HG03025 (cell line): ENCODE results near the gene TTYH2.
"Not testable (repeated sequence)": the region's sequence is repeated elsewhere in the genome, so short reads cannot be mapped to it uniquely, and the experiment has no call there.

ENCODE experiments used
- ATAC-seq: cut with Tn5 transposase; IDR thresholded peaks from one replicate; pipeline ENCODE4 v1.9.1; 2021; ENCODE audit warnings: mild to moderate bottlenecking, moderate library complexity; ENCODE audit not compliant: unreplicated experiment, low FRiP score

The TTYH2 gene

DNA sequence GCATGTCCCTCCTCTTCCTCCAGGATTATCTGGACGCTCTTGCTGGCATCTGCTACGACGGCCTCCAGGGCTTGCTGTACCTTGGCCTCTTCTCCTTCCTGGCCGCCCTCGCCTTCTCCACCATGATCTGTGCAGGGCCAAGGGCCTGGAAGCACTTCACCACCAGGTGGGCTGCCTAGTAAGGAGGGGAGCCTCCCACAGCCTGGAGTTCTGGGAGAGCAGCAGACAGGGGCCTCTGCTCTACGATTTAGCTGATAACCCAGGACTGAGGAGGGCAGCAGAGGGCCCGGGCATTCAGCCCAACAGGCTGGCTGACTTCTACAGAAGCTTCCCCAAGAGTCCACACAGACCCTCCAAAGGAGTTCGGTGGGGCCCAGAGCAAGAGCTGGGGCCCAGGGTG, 38.8 kb downstream of the TTYH2 start:
- no peak for ATAC-seq

DNA sequence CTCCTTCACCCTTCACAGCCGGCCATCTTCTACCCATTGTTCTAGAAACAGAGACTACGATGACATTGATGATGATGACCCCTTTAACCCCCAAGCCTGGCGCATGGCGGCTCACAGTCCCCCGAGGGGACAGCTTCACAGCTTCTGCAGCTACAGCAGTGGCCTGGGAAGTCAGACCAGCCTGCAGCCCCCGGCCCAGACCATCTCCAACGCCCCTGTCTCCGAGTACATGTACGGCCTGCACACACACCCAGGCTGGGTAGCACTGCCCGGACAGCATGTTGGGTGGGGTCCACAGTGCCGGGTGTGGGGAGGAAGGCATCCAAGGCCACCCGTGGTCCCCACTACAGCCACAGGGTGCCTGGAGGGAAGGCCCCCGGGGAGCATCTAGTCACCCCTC, 39.7 kb downstream of the TTYH2 start:
- no peak for ATAC-seq

DNA sequence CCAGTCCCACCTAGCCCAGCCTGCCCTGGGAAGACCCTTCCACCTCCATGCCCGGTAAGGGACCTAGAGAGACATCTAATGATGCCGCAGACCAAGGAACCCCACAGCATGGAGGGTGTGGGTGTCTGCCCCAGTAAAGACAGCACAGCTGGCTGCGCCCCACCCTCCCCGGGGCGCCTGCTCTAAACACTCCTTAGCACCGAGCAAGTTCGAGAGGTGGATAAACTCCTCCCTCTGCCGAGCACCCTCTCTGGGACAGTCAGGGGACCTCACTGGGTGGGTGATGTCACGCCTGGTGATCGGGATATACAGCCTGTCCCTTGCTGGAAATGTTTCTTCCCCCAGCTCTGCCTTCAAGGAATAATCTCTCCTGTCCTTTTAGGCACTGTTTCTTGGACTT, 43.9 kb downstream of the TTYH2 start:
- ATAC-seq = no peak

DNA sequence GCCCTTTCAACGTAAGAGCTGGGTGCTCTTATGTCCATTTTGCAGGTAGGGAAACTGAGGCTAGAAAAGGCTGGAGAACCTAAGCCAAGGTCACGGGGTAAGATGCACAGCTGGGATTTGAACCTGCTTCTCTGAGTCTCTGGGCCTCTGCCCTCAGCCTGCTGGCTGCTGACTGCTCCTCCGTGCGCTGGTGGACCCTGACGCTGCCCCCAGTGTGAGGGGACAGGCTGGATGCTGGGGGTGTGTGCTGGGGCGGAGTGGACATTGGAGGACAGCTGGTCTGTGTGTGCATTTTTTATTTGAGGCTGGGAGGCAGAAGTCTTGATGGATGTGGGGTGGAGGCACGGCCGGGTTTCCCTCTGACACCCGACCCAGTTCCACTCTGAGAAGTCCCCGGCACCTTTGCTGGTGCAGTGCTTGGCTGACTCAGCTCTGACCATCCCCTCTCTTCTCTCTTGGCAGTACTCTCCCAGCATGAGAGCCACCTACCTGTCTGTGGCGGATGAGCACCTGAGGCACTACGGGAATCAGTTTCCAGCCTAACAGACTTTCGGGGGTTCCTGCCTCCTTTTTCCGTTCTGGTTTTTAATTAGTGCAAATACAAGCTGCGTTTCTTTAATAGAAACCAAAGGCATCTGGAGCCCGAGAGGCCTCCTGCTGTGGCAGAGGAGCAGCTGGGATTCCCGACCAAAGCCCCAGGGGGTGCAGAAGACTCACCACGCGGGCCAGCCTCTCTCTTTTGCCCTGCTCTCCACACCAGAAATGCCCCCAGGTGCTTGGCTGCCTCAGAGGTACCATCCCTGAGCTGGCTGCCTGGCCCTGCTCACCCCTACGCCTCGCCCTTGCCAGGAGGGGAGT, 46.5 kb downstream of the TTYH2 start:
- no peak for ATAC-seq

DNA sequence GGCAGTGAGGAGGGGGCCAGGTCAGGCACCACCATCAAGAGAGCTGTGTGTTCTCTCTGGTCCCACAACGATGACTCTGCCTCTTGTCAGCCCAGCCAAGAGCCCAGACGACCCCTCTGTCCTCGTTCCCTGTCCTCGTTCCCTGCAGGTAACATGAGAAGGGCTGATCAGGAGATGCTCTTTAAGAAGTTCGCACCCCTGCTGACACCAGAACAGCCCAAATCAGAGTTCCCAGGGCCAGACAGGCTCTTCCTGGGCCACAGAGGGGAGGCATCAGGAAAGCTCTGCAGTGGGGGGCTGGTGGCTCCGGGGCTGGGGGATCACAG, 47.1 kb downstream of the TTYH2 start:
- no peak for ATAC-seq

DNA sequence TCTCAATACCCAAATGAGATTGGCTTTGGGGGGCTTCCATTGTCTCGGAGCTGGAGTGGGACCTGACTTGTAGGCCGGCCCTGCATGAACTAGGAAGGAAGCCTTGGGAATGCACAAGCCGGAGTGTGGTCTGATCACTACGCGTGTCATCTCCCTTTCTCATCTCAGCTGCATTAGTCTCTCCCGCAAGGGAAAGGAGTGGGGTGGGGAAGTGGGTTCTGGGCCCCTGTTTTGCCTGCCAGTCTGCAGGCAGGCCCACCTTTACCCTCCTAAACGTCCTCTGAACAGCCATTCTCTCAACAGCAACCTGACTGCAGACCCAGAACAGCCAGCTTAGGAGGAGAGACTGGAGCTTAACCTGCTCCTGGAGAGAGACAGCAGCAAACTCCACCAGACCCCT, 49.2 kb downstream of the TTYH2 start:
- ATAC-seq = no peak

DNA sequence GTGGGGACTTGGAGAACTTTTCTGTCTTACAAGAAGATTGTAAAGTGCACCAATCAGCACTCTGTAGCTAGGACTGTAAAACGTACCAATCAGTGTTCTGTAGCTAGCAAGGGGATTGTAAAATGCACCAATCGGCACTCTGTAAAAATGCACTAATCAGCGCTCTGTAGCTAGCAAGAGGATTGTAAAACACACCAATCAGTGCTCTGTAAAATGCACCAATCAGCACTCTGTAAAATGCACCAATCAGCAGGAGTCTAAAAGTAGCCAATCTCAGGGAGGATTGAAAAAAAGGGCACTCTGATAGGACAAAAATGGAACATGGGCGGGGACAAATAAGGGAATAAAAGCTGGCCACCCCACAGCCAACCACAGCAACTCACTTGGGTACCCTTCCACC, 53.7 kb downstream of the TTYH2 start:
- not testable (repeated sequence) for ATAC-seq

DNA sequence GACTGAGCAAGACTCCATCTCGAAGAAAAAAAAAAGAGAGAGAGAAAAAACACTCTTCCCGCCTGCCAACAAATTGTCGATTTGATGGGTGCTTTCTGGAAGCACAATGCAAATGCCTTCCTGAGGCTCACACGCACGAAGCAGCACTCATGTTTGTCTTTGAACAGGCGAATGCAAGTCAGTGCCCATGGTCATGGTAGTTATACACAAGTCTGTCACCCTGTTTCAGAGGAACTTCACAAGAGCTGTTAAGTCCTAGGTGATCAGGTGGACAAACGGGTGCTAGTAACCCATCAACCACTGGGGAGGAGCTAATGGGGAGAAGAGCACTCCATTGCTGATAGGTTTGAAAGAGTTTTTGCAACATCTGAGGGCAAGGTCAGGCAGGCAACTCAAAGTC, 54.2 kb downstream of the TTYH2 start:
- no peak for ATAC-seq

DNA sequence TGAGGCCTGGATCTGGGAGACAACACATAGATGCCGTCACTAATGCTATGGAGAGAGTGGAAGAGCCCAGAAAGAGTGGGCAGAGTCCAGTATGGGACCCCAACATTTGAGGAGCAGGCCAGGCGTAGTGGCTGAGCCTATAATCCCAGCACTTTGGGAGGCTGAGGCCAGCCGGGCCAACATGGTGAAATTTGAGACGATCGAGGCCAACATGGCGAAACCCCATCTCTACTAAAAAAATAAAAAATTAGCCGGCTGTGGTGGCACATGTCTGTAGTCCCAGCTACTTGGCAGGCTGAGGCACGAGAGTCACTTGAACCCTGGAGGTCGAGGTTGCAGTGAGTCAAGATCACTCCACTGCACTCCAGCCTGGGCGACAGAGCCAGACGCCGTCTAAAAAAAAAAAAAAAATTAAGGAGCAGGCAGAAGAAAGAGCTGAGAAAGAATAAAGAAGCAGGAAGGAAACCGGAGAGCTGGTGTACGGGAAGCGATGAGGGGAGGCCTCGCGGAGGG, 54.7 kb downstream of the TTYH2 start:
- no peak for ATAC-seq

DNA sequence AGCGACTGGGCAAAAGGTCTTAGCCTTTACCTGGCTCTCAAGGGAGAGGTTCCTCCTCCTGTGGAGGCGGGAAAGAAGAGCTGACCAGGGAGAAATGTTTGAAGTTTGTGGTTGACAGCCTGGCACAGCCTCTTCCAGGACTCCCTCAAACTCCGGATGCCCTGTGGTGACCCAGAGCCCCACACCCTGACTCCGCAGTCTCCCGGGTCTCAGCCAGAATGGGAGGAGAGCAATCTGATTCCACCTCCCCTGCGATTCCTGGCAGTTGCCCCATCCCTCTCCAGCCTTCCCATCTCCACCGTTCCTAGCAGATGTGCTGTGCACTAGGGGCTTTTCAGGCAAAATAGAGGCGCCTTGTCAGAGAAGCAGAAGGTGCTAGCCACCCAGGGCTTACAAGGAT, 55.2 kb downstream of the TTYH2 start:
- no peak for ATAC-seq

DNA sequence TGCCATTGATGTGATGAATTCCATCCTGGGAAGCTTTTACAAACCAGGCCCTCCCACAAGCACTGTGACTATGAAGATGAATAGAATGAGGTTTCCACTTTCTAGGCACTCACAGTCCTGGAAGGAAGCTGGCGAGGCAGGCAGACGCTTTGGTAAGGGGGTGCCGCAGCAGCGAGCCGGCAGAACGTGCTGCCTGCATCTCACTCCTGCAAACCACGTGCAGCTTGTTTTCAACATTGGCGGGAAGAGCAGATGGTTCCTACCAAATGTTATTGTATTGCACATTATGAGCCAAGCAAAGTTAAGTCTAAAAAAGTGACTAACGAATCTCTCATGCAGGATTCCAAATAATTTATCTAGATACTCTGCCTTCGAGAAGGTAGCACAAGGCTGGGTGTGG, 57.0 kb downstream of the TTYH2 start:
- no peak for ATAC-seq

DNA sequence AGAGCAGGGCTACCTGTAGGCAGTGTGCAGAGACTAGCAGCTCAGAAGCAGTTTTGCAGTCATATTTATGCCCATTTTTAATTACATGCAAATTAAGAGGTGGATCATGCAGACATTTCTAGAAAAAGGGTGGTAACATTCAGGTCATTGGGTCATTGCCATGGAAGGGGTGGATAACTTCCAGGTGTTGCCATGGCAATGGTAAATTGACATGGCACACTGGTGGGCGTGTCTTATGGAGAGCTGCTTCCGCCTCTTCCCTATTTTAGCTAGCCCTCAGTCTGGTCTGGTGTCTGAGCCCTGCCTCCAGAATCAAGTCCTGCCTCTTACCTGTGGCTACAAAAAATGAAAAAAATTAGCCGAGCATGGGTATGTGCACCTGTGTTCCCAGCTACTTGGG, 57.9 kb downstream of the TTYH2 start:
- ATAC-seq = no peak

DNA sequence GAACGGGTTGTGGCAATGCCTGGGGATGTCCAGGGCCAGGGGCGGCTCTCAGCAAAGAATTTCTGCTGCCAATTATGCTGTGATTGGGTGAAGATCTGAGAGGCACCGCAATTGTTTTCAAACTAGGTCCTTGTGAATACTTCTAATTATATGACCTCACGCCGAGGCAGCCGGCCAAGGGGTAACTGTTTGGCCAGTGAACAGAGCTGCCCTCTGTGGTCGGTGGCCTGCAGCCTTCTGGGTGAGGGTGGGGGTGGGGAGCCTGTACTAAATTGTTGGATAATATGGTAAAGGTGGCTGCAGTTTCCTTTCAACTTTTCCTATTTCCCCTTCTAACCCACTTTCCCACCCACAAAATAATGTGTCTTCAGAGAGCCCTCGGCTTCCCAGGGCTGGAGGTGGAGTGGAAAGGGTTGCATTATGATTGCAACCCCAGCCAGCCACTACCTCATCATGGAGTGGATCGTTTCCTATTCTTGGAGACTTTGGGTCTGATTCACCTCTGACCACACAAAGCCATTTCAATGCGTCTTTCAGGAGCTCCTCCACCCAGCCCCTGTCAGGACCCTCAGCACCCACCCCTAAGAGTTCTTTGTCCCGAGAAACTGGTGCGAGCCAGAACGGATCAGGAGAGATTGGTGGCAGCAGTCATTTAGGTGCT, 58.7 kb downstream of the TTYH2 start:
- no peak for ATAC-seq

DNA sequence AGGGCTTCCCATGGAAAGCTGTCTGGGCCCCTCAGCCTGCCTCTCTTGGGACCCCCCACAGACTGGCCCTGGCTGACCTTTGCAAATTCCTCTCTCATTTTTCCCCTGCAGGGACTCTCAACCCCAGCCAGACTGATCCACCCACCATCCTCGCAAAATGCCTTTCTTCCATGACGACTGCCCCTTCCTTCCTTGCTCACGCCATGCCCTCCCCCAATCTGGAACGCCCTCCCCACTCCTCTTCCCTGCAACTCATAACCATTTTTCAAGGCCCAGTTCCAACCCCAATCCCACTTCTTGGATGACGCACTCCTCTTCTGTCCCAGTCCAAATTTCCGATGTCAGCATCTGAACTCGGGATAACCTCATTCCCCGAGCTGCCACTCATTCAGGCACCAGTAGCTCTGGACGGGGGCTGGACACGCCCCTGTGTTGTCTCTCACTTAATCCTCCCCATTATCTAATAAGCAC, 59.4 kb downstream of the TTYH2 start:
- no peak for ATAC-seq

DNA sequence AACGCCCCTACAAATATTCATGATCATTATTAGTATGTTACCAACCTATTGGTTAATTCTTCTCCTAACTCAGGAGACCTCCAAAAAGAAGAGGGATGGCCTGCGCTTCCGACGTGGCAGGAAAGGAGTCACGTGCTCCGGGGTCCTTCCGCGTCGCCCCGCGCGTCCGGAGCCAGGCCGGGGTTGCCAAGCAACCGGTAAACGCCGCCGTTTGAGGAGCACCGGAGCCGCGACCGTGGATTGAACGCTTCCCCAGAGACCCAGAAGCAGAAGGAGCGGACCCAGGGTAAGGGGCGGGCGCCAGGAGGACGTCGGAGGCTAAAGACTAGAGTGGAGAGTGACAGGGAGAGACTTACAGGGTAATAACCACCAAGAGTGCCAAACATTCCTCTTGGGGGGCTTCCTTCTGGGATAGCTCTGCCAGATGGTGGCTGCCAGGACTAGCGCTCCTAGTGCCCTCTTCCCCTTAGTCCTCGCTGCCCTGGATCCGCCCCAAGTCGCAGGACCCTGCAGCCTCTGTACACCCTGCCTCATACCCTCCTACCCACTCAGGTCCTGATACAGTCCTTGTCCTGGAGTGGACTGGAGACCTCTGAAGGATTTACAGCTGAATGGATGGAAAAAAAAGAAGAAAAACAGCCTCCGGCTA, 60.8 kb downstream of the TTYH2 start, which contains the start of gene DNAI2:
DNAI2 (plus strand) TSS at position 175 of the 649 bp plus-strand sequence. CDS start 7,584 bp downstream, outside the sequence.
- no peak for ATAC-seq

DNA sequence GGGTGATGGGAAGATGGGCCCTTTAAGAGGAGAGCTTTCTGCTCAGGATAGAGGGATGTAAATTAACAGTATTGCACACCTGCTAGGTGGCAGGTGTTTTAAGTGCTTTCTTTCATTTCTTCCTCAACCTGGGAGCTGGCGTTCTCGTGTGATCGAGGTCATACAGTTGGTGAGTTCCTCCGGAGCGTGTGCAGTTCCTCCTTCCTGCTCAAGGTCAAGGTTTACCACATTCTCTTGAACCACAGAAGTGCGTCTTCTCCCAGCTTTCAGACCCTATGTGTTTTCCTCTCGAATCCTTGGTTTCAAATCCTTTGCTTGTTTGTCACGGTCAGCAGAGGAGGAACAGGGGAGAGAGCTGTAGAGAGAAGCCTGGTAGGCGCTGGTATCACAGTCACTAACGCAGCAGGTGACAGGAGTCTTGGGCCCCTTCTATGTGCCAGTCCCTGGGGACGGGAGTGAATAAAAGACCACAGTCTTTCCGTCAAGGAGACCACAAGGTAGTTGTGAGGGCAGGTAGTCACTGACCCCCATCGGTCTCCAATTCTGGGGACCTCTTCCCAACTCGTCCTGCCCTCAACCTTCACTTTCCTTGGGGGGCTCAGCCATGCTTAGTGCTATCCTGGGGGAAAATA, 61.5 kb downstream of the TTYH2 start:
- ATAC-seq = no peak

DNA sequence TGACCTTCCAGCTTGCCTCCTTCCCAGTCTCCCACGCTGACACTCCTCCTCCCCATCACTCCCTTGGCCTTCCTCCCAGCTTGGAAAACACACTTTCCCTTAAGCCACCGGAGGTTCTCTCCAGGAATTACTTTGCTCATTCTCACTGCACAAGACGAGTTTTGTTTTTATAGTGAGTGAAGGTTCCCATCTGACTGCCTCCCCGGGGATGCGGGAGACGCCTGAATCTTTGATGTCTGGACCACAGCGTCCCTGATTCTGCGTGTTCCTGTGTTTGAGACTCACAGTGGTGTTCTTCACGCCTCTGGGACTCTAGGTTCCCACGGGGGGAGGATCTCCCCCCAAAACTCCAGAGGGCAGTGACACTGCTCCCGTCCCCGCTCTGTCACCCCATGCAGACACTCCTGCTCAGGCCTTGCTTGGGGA, 62.7 kb downstream of the TTYH2 start:
- ATAC-seq = no peak

DNA sequence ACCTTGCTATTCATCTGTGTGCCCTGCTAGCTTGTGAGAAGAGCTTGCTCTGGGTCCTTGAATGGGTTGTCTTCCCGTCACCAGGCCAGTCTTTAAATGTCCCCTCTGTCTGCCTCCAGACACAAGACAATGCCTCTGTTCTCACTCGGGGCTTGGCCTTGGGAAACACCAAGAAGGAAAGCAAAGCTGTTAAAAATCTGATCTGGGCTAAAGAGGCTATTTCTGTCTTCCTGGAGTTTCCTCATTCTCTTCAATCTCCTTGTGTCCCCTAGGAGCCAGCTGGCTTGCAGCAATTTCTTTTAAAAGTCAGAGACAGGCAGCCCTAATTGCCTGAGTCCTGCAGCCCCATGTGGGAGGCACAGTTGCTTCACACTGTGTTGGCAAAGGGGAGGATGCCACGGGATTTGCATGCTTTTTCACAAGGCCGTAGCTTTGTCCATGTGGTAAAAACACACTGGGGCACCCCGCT, 63.2 kb downstream of the TTYH2 start:
- ATAC-seq = no peak

DNA sequence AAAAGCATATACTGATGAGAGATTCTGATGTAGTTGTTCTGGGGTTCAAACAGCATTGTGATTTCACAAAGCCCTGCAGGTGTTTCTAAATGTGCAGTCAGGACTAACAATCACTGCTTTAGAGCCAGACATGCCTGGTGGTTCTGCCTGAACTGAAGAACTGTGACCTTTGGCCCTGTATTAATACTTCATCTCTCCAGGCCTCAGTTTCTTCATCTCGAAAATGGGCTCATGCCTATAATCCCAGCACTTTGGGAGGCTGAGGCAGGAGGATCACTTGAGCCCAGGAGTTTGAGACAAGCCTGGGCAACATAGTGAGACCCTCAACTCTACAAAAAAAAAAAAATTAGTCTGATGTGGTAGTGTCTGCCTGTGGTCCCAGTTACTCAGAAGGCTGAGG, 64.6 kb downstream of the TTYH2 start:
- ATAC-seq = no peak

DNA sequence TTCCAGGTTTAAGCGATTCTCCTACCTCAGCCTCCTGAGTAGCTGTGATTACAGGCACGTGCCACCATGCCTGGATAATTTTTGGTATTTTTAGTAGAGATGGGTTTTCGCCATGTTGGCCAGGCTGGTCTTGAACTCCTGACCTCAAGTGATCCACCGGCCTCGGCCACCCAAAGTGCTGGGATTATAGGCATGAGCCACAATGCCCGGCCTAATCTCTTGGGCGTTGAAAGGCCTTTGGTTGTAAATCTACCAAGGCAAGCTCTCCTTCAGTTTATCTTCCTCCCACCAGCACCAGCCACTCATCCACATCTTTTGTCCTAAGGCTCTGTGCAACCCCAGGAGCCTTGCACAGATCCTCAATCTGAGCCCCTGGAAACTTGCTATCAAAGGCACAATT, 66.2 kb downstream of the TTYH2 start:
- ATAC-seq = not testable (repeated sequence)

DNA sequence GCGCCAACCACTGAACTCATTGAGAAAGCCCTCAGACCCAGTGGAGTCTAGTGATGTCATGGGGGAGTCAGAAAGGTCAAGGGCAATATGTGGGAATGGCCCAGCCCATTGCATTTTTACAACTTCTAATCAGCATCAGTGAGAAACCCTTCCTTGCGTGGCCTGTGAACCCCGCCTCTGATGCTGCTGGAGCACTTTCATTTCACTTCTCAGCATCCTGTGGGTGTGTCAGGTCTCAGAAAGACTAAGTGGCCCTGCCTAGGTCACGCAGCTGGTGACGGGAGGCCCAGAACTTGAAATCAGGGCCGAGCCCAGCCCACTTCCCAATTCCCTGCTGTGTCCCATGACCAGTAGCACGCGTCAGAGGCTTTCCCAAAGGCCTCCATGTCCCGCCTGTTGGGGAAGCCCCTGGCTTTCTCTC, 66.7 kb downstream of the TTYH2 start:
- ATAC-seq = no peak
